ENCODE data around the gene IQSEC3. TPM values are rescaled to one million over a fixed set of nuclear protein-coding genes. Genes with fewer than 3 reads are reported as not detected.
A peak's percentile ranks its signal among the peaks of the same experiment; 100 is the strongest.

IQSEC3 gene
- total and polyA plus RNA-seq, 2 of the 13 experiments (the other 11 are each of a cell fraction or from before 2014, with no cell fraction given) = not detected

- TF ChIP-seq ZNF329 (CRISPR knock-in tag; IDR thresholded peaks at IDR 0.05; ENCODE audit: low read depth) (no peak), ATF7 (IDR thresholded peaks at IDR 0.05) (no peak), ATF7 (CRISPR knock-in tag; IDR thresholded peaks at IDR 0.05) (no peak), ELF4 (CRISPR knock-in tag; IDR thresholded peaks at IDR 0.05; ENCODE audit: borderline replicate concordance) (no peak), LCORL (IDR thresholded peaks at IDR 0.05) (no peak), LCORL (CRISPR knock-in tag; IDR thresholded peaks at IDR 0.05) (peak; percentile 70), MNT (IDR thresholded peaks at IDR 0.05) (no peak), ZNF790 (CRISPR knock-in tag; IDR thresholded peaks at IDR 0.05; ENCODE audit: borderline replicate concordance) (no peak), NR2F2 (IDR thresholded peaks at IDR 0.05; ENCODE audit: borderline replicate concordance, low read depth) (no peak; the same call in 1 of the 2 replicates), ZBTB14 (CRISPR knock-in tag; IDR thresholded peaks at IDR 0.05) (no peak), ARID4A (CRISPR knock-in tag; IDR thresholded peaks at IDR 0.05; ENCODE audit: borderline replicate concordance) (peak; percentile 68; the same call in 1 of the 2 replicates), ZBTB21 (CRISPR knock-in tag; IDR thresholded peaks at IDR 0.05) (no peak), ZNF335 (CRISPR knock-in tag; IDR thresholded peaks at IDR 0.05) (no peak), MTA3 (CRISPR knock-in tag; IDR thresholded peaks at IDR 0.05) (no peak), HOXA9 (CRISPR knock-in tag; IDR thresholded peaks at IDR 0.05; ENCODE audit: borderline replicate concordance) (no peak)
Measured at GRCh38 chr12:20757-21156, 45.8 kb upstream of the IQSEC3 start (continued).
